Left lung (tissue), 10 donors: ENCODE measurements around the gene POLQ. TPM values are rescaled to one million over a fixed set of nuclear protein-coding genes. Genes with fewer than 3 reads are reported as not detected.

ENCODE experiments used
- ATAC-seq: fragments of 200-7000 bp; cut with Tn5 transposase; one replicate; pipeline ENCODE4 v1.9.1; 2020; ENCODE audit warnings: moderate library complexity
- DNase-seq, 4 donors: peaks; one replicate each; pipeline ENCODE4 v3.0.0-alpha.2; 2013 to 2020
- H3K27ac ChIP-seq, 2 donors: fragments of 200-600 bp; sonication (generic) in 1 of 2; one replicate each; pipeline versions ENCODE4 v1.5.0 to v1.8.0; 2020 to 2021
- H3K27me3 ChIP-seq, 2 donors: fragments of 200-600 bp; sonication (generic) in 1 of 2; one replicate each; pipeline versions ENCODE4 v1.5.0 to v1.8.0; 2020 to 2021
- H3K36me3 ChIP-seq, 2 donors: fragments of 200-600 bp; sonication (generic) in 1 of 2; one replicate each; pipeline versions ENCODE4 v1.5.0 to v1.8.0; 2020 to 2021
- H3K4me1 ChIP-seq, 2 donors: fragments of 200-600 bp; one replicate each; pipeline ENCODE4 v1.8.0; 2021
- H3K4me3 ChIP-seq, 2 donors: fragments of 200-600 bp; sonication (generic) in 1 of 2; one replicate each; pipeline versions ENCODE4 v1.5.0 to v1.8.0; 2020 to 2021; ENCODE audit warnings: mild to moderate bottlenecking in 1 of 2
- H3K9me3 ChIP-seq, 2 donors: fragments of 200-600 bp; sonication (generic) in 1 of 2; one replicate each; pipeline versions ENCODE4 v1.5.0 to v1.8.0; 2020 to 2021
- CTCF ChIP-seq, 2 donors: fragments of 200-600 bp; sonication (generic) in 1 of 2; IDR thresholded peaks; one replicate each; pipeline versions ENCODE4 v1.5.0 to v1.8.0; 2021; ENCODE audit warnings: antibody characterized with exemption in 2 of 2
- intact Hi-C, 2 donors: fragments of 100-400 bp; cut with DNase I; formaldehyde crosslinking; loops; one replicate each; pipeline versions ENCODE4 v1.11.2 to v1.14.2; 2022
- polyA plus RNA-seq, 6 donors: library from polyadenylated mRNA; unstranded; fragments of 120-200 nt; gene quantifications; one replicate each; pipeline ENCODE4 v1.2.1, GENCODE V29; 2013; ENCODE audit not compliant: insufficient read length in 6 of 6
- total RNA-seq, 2 donors: library from RNA; stranded (reverse); fragmentation: NEBNext Ultra II Directional; extraction: Animal tissue kit (Norgen Biotek cat#: 25700); gene quantifications; one replicate each; pipeline ENCODE4 v1.2.1, GENCODE V29; 2021
- donor health status: DM: no; HTN: yes; CAD: no.
- donor health status: DM: no; HTN: no; CAD: no.

POLQ gene
- total and polyA plus RNA-seq, 8 donors, result 1.7 to 10.4 (median 5.8) TPM

- TF ChIP-seq CTCF (IDR thresholded peaks at IDR 0.05), result no peak
- no peak overlapping the region for H3K4me3 ChIP-seq
- no peaks in the 10 kb centered on the region for H3K4me1 ChIP-seq
- H3K27me3 ChIP-seq, result no peaks in the 10 kb centered on the region
- ATAC-seq (no peak), DNase-seq (no peak)
- H3K9me3 ChIP-seq, result peaks cover 0 to 17% of the 10 kb centered on the region in 2 donors
- H3K36me3 ChIP-seq, result peaks cover 0 to 8% of the 10 kb centered on the region in 2 donors
- intact Hi-C loops, result no loop called here
- no peak overlapping the region for H3K27ac ChIP-seq
Measured at GRCh38 chr3:121515313-121515712, 30.5 kb downstream of the POLQ start.

- no peaks in the 10 kb centered on the region for H3K4me1 ChIP-seq
- intact Hi-C loops, result no loop called here
- H3K27ac ChIP-seq, result no peak overlapping the region
- H3K9me3 ChIP-seq, result peaks cover 0 to 17% of the 10 kb centered on the region in 2 donors
- DNase-seq (no peak), ATAC-seq (no peak)
- peaks cover 0 to 4% of the 10 kb centered on the region in 2 donors for H3K36me3 ChIP-seq
- no peak overlapping the region for H3K4me3 ChIP-seq
- H3K27me3 ChIP-seq, result no peaks in the 10 kb centered on the region
- TF ChIP-seq CTCF (IDR thresholded peaks at IDR 0.05), result no peak
Measured at GRCh38 chr3:121514496-121514895, 31.3 kb downstream of the POLQ start.

GRCh38 chr3:121508389-121508788 lies 37.4 kb downstream of the POLQ start:
- H3K27ac ChIP-seq, result no peak overlapping the region
- no peak for ATAC-seq
- H3K4me1 ChIP-seq, result no peaks in the 10 kb centered on the region
- H3K36me3 ChIP-seq, result peaks cover 0 to 3% of the 10 kb centered on the region in 2 donors
- no peaks in the 10 kb centered on the region for H3K9me3 ChIP-seq
- H3K27me3 ChIP-seq, result no peaks in the 10 kb centered on the region
- DNase-seq, result no peak
- intact Hi-C loops, result no loop called here
- no peak overlapping the region for H3K4me3 ChIP-seq
- no peak for TF ChIP-seq CTCF (IDR thresholded peaks at IDR 0.05)

- ATAC-seq (no peak), DNase-seq (no peak)
- Histone ChIP-seq H3K27me3 (no peaks in the 10 kb centered on the region), H3K4me1 (no peaks in the 10 kb centered on the region), H3K4me3 (no peak overlapping the region), H3K9me3 (no peaks in the 10 kb centered on the region), H3K36me3 (peaks cover 0 to 3% of the 10 kb centered on the region in 2 donors), H3K27ac (no peak overlapping the region)
- intact Hi-C loops, result no loop called here
- TF ChIP-seq CTCF (IDR thresholded peaks at IDR 0.05), result no peak
Measured at GRCh38 chr3:121505256-121505655, 40.5 kb downstream of the POLQ start.

- peaks cover 0 to 3% of the 10 kb centered on the region in 2 donors for H3K36me3 ChIP-seq
- intact Hi-C loops, result no loop called here
- H3K9me3 ChIP-seq, result no peaks in the 10 kb centered on the region
- ATAC-seq (no peak), DNase-seq (no peak)
- H3K27me3 ChIP-seq, result no peaks in the 10 kb centered on the region
- H3K27ac ChIP-seq, result no peak overlapping the region
- no peak for TF ChIP-seq CTCF (IDR thresholded peaks at IDR 0.05)
- no peak overlapping the region for H3K4me3 ChIP-seq
- H3K4me1 ChIP-seq, result no peaks in the 10 kb centered on the region
Measured at GRCh38 chr3:121504618-121505017, 41.2 kb downstream of the POLQ start.
